NCI-H82 treated with DMSO at 0.1 percent for 48 hours (cell line): ENCODE measurements around the gene CD200.
"Not testable (repeated sequence)": the region's sequence is repeated elsewhere in the genome, so short reads cannot be mapped to it uniquely, and the experiment has no call there.

Experiments used
- DNase-seq: peaks from one replicate; lab custom pipeline; 2025; ENCODE audit not compliant: unreplicated experiment; lab: John Stamatoyannopoulos, UW

Gene CD200

DNA sequence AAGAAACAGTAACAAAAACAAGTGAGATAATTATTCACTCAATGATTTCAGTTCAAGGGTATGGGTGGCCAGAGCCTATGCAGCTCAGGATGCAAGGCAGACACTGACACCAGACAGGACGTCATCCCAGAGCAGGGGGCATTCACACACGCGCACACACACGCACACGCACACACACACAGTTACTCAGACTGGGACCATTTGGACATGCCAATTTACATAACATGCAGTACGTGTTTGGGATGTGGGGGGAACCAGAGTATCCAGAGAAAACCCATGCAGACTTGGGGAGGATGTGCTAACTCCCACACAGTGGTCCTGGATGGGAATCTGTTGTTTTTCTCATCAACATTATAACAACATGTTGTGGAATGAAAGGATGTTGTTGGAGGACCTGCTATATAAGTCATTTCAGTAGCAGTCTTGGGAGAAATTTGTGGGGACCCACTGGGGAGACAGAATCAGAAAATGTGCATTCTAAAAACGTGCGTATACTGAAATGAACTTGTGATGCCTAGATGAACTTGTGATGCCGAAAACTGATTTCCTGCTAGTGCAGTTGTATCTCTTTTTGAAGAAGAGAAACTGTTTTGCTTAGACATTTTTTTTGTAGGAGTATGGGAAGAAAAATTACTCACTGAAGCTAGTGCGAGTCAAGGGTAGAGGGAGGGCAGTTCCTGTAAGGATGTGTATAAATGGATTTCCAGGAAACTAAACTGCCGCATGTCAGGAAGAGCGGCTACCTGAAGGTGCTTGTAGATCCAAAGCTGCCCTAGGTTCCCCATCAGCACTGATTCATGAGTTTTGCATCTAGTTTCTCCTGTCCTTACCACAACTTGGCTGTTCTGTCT is 25.2 kb downstream of the CD200 start:
- no peak for DNase-seq

DNA sequence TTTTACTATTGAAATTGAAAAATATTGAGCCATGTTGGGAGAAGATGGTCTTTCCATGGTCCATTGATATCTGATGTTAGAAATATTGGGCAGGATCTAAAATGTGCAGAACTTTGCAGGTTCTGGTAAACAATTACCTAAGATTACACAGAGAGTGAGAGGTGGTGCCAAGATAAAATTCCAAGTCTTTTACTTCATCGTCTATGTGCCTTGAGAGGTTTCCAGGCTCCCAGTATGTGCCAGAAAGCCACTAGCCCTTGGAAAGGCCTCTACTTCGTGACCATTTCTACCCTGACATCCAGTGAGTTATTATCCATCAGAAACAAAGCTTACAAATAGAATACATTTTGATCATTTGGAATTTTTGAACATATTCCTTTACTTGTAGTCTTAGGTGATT is 27.6 kb downstream of the CD200 start:
- no peak for DNase-seq

DNA sequence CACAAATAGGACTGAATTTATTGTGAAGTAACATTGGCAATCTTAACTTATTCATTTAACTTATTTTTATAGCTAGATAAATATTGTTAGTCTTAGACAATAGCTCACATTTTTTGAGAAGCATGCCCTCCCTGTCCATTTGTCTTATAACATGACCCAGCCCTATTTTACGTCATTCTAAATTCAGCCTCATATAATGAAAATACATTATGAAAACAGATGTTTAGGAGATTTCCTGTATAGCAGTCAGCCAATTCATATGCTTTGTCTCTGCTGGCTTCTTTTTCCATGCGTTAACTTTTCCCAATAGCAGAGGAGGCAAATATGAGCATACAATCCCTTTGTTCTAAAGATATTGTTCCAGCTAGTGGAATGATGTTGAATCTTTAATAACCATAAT is 29.3 kb downstream of the CD200 start:
- DNase-seq = no peak

DNA sequence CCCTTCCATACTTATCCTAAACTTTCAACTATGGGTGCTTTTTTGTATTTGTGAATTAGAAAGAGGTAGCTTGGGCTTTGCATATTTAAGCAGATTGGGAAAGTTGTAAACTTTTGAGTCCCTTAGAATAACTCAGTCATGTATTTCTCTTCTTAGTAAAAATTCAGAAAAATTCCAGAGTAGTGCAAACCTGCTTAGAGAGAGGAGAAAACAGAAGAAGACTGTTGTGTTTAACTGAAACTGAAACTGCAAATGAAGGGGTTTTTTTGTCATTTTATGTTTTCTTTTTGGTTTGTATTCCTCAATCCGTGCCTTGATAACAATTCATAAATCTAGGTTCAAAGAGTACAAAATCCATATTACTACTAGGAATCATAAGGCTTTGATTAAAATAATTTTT is 31.3 kb downstream of the CD200 start:
- no peak for DNase-seq

DNA sequence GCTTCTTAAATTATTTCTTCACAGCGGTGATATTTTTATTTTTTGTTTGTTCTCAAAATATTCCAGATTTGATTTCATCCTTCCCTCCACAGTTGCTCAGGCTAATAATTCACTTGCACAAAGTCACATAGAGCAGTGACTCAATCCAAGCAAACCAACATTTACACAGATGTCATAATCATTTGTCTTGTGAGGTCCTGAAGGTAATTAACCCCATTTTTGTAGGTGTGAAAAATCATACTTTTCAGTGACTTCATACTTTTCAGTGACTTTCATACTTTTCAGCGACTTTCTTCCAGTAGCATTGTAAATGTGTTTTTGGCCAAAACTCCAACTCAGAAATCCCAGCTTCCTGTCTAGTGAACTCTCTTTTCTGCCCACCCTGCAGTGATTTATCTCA is 32.1 kb downstream of the CD200 start:
- no peak for DNase-seq

DNA sequence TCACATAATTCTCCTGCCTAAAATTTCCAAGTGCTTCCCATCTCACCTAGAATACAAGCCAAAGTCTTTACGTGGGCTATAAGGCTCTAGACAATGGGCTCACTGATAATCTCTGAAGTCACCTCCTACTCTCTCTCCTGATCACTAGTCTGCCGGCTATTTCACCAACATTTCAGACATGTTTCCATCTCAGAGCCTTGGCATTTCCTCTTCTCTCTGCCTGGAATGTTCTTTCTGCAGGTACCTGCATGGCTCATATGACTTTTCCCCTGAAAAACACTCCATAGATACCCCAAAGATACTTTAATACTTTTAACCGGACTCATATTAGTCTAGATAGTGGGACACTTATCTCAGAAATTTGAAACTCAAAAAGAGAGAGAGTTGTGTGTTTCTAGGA is 32.7 kb downstream of the CD200 start:
- no peak for DNase-seq

DNA sequence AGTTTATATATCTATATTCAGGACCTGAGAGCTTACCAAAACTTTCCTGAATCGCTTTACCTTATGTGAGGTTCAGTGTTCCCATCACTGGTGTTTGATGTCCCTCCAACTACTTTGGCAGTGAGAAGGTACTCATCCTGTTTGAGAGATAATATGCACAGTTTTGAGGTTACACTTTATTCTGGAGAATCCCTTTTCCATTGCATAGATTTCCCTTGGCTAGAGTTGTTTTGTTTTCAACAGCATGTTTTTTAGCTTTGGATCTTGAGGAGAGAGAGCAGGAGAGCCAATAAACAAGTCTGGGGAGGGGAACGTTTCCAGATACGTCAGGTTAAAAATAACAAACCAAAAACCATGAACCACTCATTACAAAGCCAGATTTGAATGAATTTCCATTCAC is 33.6 kb downstream of the CD200 start:
- DNase-seq = no peak

DNA sequence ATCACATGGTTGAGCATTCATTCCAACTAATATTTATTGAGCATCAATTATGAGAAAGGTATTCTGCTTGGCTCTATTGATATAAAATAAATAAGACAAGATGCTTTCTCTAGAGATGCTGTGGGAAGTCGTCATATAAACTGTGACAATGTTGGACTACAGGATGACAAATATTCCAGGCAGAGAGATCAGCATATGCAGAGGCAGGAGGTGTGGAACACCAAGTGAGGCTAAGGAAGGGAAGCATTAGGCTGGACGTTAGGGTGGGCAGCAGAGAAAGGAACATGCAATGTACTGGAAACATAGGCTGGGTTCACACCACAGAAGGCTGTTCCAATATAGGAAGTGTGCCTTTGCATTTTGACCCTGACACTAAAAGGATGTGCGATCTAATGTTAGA is 38.6 kb downstream of the CD200 start:
- no peak for DNase-seq

DNA sequence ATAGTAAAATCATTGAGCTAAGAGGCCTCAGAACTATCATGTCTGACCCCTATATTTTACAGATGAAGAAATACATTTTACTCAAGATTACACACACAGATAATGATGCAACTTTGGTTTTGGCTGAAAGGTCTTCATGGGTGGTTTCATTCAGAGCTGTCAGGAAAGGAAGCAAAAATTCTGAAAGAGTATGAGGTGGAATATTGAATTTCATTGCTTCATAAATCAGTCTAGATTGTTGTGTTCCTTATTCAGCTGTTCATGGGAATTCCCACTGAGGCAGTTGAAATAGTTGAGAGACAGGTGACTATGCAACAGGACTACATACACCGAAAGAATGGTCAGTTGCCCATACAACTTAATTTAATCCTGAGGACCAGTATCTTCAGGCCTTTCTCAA is 39.4 kb downstream of the CD200 start:
- no peak for DNase-seq

DNA sequence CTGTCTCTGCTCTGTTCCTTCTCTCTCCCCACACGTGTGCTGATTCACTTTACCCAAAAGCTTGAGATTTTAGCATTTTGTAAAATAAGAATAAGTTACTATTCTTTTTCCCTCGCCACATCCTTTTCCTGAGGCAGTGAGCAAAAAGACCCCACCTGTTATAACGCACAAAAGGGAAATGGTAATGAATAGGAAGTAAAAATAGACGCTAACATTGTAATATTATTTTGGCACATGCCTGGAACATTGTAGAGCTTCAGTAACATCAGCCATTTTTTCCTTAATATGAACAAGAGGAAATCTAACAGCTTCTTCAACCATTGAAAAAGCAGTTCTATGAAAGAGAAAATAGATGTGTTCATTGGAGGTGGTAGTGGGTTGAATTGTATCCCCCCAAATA is 40.5 kb downstream of the CD200 start:
- DNase-seq = no peak

DNA sequence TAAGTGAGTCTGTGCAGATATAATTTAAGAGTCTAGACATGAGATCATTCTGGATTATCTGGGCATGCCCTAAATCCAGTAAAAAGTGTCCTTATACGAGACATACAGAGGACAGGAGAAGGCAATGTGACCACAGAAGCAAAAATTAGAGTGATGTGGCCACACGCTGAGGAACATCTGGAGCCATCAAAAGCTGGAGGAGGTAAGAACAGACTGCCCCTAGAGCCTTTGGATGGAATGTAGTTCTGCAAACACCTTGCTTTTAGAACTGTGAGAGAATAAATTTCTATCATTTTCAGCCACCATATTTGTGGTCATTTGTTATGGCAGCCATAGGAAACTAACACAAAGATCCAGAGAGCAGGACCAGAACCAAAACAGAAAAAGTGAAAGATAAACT is 41.0 kb downstream of the CD200 start:
- DNase-seq = no peak

DNA sequence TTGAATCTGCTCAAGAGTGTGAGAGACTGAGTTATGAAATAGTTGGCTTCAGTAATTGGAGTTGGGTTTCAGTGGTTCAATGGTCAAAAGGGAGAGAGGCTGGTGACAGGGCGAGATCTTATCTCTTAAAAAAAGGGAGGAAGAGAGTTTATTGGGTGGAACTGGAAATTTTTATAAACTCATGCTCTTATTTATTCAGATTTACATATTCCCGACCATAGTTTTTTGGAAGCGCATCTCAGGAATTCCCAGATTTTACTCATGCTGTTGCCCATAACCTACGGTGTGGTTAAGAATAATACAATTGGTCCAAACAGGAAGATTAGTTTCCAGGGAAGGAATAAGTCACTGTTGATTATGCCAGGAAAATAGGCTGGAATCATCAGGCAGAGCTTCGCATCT is 41.4 kb downstream of the CD200 start:
- no peak for DNase-seq

DNA sequence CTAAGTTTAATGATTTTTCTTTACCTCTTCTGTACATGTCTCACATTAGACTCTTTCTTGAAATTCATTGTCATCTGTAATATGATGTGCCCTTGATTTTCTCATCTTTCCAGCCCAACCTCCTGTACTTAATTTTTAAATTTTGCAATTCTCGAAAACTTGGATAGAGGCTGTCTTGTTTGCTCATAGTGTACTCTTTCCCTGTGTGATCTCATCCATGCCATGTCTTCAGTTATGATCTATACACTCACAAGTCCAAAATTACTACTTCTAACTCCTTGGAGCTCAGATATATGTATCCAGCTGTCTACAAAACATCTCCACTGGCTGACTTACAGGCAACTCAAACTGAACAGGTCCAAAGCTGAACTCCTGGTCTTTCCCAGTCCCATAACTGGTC is 42.2 kb downstream of the CD200 start:
- no peak for DNase-seq

DNA sequence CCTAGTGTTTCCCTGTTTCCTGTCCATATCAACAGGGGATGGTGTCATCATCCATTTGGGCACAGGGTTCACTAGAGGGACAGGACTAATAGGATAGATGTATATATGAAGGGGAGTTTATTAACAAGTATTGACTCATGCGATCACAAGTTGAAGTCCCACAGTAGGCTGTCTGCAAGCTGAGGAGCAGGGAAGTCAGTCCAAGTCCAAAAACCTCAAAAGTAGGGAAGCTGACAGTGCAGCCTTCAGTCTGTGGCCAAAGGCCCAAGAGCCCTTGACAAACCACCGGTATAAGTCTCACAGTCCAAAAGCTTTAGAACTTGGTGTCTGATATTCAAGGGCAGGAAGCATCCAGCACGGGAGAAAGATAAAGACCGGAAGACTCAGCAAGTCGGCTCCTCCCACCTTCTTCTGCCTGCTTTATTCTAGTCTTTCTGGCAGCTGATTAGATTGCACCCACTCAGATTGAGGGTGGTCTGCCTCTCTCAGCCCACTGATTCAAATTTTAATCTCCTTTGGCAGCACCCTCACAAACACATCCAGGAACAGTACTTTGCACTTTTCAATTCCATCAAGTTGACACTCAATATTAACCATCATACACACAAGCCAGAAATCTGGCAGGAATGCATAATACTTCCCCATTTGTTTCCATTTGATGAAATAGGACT is 43.4 kb downstream of the CD200 start:
- DNase-seq = no peak

DNA sequence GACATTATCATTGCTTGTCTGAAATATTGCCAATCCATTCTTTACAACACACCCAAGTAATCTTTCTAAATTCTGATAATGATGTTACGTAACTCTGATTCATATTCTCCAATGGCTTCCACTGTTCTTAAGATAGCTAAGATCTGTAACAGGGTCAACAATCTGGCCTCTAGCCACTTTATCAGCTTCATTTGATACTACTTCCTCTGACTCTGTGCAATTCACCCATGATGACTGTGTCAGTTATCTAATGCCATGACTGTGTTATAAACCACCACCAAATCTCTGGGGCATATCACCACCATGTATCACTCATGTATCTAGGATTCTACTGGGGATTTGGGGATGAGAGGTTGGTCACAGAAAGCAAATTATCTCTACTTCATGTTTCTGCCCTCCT is 44.0 kb downstream of the CD200 start:
- no peak for DNase-seq

DNA sequence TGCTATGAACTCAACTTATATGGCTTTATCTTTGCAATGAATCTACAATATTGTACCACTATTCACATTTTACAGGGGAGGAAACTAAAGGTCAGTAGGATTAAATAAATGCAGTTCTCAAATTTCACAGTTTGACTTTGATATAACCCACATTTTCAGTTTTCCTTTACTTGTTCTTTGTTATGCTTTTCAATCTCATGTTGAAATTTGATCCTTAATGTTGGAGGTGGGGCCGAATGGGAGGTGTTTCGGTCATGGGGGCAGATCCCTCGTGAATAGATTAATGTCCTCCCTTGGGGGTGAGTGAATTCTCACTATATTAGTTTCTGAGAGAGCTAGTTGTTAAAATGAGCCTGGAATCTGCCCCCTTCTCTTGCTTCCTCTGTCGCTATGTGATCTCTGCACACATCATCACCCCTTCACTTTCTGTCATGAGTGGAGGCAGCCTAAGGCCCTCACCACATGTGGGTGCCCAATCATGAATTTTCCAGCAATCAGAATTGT is 44.7 kb downstream of the CD200 start:
- DNase-seq = no peak

DNA sequence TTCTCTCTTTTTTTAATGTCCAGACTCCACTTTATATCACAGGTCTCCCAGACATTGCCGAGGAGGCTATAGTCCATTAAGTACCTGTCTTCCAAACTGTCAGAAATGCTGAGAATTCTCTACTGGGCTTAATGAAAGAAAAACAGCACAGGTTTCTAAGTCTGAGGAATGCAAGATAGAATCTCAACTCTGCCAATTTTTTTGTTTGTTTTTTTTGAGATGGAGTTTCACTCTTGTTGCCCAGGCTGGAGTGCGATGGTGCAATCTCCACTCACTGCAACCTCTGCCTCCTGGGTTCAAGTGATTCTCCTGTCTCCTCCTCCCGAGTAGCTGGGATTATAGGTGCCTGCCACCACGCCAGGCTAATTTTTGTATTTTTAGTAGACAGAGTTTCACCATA is 45.4 kb downstream of the CD200 start:
- not testable (repeated sequence) for DNase-seq

DNA sequence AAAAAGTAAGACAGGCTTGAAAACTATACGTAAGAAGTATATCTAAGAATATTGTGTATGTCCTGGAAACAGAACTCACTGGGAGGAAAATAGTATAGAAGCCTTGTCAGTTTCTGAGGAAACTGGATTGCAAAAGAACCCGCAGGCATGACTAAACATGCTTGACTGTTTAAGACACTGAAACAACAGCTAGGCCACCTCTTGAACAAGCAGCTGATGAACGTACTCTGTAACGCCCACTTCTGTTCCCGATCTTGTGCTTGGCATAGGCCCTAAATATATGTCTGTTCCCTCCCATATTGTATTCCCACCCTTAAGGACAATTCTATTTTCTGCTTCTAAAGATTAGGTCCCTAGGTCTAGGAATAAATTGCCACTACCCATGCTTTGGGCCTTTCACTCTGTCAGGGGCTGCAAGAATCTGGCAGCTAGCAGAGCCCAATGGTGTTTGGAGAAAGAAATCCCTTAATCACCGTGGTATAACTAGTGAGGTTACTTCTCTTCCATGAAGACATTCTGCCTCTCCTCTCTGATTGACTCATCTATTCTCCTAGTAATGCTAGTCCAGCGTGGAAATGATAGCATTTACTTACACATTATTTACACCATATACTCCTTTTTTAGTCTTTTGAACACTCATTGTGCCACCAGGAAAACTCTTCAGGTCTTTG is 46.2 kb downstream of the CD200 start:
- no peak for DNase-seq

DNA sequence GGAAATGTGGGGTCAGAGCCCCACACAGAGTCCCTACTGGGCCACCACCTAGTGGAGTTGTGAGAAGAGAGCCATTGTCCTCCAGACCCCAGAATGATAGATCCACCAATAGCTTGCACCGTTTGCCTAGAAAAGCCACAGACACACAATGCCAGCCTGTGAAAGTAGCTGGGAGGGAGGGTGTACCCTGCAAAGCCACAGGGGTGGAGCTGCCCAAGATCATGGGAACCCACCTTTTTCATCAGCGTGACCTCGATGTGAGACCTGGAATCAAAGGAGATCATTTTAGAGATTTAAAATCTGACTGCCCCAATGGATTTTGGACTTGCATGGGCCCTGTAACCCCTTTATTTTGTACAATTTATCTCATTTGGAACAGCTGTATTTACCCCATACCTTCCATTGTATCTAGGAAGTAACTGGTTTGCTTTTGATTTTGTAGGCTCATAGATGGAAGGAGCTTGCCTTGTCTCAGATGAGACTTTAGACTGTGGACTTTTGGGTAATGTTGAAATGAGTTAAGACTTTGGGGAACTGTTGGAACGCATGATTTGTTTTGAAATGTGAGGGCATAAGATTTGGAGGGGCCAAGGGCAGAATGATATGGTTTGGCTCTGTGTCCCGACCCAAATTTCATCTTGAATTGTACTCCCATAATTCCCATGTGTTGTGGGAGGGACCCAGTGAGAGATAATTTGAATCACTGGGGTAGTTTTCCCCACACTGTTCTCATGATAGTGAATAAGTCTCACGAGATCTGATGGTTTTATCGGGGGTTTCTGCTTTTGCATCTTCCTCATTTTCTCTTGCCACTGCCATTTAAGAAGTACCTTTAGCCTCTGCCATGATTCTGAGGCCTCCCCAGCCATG is 49.0 kb downstream of the CD200 start:
- DNase-seq = no peak

DNA sequence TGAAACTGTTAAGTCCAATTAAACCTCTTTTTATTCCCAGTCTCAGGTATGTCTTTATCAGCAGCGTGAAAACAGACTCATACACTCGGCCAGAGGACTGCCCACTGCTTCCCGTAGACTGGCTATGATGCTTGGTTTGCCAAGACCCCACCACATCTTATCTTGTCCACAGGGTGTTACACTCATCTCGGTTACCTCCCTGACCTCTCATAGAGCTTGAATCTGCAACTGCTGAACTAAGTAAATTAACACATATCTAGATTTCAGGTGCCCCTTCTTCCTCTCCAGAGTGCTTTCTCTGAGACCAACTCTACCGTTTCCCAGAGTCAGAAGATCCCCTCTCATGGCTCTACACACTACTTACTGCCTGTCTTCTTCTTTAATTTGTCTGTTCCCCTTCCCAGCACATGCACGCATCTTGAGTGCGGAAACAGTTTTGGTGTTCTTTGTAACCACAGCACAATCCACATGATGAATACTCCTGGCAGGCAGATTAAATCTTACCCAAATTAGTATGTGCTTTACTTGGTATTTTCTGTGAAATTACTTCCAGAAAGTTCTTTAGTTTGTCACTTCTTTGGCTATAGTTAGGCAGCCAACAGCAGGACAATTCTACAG is 49.7 kb downstream of the CD200 start:
- no peak for DNase-seq

DNA sequence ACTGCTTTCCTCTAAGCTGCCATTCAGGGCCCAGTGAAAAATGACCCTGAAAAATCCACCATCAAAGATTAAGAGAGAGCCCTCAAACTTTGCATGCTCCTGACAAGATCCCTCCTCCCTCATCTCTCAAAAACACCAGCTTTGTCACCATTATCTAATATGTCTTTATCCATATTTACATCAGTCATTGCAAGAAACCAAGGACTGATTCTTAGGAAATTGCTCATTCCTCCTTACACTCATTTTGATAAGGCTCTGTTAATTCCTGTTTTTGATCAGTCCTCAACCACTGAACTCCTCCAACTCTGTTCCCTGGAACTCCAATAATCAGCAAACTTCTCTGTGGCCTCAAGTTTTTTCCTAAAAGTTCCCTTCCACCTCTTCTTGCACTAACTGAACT is 51.8 kb downstream of the CD200 start:
- DNase-seq = no peak
